ENCODE measurements around the gene ZNF862.
"Not testable (repeated sequence)": the region's sequence is repeated elsewhere in the genome, so short reads cannot be mapped to it uniquely, and the experiment has no call there.

Gene ZNF862

DNA sequence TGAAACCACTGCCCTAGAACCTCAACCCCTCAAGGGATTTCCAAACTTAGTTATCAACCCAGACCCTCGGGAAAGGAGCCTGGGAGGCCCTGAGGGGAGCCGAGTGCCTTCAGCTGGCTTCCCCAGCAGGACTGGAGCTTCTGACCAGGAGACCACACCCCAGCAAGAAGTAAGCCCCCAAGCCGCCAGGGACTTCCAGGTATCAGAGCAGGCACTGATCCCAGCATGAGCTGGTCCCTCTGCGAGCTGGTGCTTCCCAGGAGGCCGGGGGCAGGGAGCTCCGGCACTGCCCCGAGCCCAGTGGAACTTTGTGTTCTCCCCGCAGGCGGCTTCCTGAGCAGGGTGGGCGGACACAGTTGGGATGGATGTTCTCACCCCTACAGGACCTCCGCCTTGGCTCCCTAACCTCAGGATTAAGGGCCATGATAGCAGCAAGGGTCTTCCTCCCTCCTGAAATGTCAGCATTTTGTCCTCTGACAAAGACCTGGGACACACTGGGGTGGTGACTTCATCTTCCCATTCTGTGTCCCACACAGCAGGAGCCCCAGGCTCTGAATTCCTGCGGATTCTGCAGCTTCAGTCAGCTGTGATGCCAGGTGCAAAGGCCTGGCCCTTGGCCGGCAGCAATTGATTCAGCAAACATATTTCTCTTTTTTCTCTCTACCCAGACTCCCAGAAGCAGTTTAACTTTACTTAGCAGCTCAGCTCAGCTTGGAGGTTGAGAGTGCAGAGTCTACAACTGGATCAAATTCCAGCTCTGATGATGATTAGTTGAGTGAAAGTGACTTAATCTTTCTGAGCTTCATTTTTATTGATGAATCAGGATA is 47.2 kb downstream of the ZNF862 start:
- POLR2A ChIA-PET = no interaction called here
- CTCF ChIA-PET = interaction anchor here (0.9 kb wide), 1 partner anchor 15 kb away, joined by 3 read pairs; no protein-coding TSS in a partner anchor
- H3K4me3 ChIP-seq (ENCODE audit: low read depth, low read length) = no peak overlapping the region
- TF ChIP-seq, protein P1, sequence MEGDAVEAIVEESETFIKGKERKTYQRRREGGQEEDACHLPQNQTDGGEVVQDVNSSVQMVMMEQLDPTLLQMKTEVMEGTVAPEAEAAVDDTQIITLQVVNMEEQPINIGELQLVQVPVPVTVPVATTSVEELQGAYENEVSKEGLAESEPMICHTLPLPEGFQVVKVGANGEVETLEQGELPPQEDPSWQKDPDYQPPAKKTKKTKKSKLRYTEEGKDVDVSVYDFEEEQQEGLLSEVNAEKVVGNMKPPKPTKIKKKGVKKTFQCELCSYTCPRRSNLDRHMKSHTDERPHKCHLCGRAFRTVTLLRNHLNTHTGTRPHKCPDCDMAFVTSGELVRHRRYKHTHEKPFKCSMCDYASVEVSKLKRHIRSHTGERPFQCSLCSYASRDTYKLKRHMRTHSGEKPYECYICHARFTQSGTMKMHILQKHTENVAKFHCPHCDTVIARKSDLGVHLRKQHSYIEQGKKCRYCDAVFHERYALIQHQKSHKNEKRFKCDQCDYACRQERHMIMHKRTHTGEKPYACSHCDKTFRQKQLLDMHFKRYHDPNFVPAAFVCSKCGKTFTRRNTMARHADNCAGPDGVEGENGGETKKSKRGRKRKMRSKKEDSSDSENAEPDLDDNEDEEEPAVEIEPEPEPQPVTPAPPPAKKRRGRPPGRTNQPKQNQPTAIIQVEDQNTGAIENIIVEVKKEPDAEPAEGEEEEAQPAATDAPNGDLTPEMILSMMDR (IDR thresholded peaks at IDR 0.05; ENCODE audit: insufficient read depth, low read length, missing control alignments) = no peak
- DNase-seq (ENCODE audit: low read depth, low spot score) = no peak

DNA sequence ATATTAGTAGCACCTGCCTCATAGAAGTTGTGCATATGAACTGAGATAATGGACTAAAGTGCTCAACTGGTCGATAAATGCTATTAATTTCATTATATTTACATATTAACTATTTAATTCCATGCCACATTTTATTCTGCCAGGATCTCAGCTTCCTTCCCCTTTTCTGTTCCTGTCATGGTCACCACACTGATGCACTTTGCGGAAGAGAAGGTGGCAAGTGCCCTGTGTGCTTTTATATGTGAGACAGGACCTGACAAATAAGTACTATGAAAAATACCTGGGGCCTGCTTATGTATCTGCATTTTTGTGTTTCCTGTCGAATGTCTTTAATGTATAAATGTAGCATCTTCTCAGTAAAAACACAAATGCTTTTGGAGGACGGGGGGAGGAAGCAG is 47.8 kb downstream of the ZNF862 start:
- DNase-seq (ENCODE audit: low read depth, low spot score) = no peak
- CTCF ChIA-PET = interaction anchor here (0.9 kb wide), 1 partner anchor 15 kb away, joined by 3 read pairs; no protein-coding TSS in a partner anchor
- POLR2A ChIA-PET = no interaction called here
- no peak overlapping the region for H3K4me3 ChIP-seq (ENCODE audit: low read depth, low read length)
- TF ChIP-seq, protein P1 (IDR thresholded peaks at IDR 0.05; ENCODE audit: insufficient read depth, low read length, missing control alignments) = no peak

DNA sequence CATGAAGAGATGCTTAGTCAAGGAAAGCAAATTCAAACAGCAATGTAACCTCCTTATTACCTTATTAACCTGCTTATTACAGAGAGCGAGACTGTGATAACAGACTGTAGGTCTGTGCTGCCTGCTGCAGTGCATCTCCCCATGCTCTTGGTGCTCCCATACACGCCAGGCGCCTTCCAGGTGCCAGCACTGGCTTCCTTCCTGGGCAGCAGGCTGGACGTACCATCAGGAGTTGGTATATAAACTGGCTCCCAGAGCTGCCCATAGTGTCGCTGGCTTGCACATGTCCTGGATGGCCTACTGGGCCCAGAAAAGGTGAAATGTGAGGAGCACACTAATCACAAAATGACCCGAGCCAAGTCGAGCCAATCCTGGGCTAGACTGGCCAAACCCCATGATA is 49.1 kb downstream of the ZNF862 start:
- H3K4me3 ChIP-seq (ENCODE audit: low read depth, low read length) = no peak overlapping the region
- TF ChIP-seq, protein P1 (IDR thresholded peaks at IDR 0.05; ENCODE audit: insufficient read depth, low read length, missing control alignments) = no peak
- POLR2A ChIA-PET = no interaction called here
- no peak for DNase-seq (ENCODE audit: low read depth, low spot score)
- CTCF ChIA-PET = no interaction called here

DNA sequence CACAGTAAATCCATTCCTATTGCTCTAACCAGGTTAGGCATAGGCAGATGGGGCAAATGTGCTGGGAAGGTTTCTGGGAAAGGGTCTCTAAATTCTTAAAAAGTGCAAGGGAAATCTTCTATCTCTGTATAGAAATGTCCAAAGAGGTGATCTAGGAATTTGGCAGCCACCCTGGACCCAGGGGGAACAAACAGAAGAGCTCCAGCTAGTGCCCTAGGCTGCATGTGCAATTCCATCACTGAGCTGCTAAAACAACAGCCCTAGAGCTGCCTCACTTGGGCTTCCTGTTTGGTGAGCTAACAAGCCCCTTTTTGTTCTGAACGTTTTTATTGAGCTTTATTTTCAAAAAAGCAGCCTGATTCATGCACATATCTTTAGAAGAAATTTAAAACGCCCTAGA is 52.5 kb downstream of the ZNF862 start:
- H3K4me3 ChIP-seq (ENCODE audit: low read depth, low read length); DNase-seq (ENCODE audit: low read depth, low spot score); CTCF ChIA-PET; POLR2A ChIA-PET: not testable (repeated sequence)

DNA sequence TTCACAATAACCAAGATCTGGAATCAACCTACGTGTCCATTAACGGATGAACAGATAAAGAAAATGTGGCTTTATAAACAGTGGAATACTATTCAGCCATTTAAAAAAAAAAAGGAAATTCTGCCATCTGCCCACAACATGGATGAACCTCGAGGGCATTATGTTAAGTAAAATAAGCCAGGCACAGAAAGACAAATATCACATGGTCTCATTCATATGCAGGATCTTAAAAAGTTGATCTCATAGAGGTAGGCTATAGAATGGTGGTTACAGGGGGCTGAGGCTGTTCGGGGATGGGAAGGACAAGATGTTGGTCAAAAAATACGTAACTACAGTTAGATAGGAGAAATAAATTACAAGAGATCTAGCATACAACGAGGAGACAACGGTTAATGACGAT is 56.8 kb downstream of the ZNF862 start:
- DNase-seq (ENCODE audit: low read depth, low spot score) = not testable (repeated sequence)

DNA sequence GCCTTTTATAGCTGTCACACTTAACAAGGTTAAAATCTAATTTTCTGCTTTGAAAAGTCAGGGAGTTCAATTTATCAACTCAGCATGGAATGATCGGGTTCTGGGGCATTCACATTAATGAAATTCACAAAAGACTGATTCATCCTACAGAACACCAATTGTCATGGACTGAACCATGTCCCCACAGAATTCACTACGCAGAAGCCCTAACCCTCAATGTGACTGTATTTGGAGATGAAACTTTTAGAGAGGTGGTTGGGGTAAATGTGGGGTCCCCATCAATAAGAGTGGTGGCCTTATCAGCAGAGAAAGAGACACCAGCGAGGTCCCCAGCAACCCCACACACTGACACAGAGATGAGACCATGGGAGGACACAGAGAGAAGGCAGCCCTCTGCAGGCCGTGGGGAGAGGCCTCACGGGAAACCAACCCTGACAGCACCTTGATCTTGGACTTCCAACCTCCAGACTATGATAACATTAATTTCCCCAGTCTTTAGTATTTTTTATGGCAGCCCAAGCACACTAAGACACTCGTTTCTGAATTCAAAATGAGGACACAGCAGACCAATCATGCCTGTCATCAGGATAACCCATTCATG is 69.7 kb downstream of the ZNF862 start:
- POLR2A ChIA-PET; H3K4me3 ChIP-seq (ENCODE audit: low read depth, low read length); CTCF ChIA-PET; DNase-seq (ENCODE audit: low read depth, low spot score): not testable (repeated sequence)

More for the DNA sequence above, 56.8 kb downstream of the ZNF862 start:
- CTCF ChIA-PET; H3K4me3 ChIP-seq (ENCODE audit: low read depth, low read length); POLR2A ChIA-PET: not testable (repeated sequence)

DNA sequence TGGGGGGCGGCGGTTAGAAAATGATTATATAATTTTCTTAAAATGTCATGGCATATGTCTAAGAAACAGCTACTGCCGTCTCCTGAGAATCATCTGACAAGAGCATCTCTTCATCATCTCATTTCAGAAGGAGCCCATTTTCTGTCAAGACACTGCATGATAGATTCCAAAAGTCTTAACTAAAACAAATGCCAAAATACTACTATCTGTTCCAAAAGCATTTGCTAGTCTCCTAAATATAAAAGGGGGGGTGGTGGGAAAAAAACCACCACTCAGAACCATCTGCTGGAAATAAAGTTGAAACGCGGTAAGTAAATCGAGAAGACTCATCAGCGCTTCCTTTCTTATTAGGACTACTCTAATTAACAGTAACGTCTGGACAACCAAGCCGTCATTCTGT is 72.0 kb downstream of the ZNF862 start:
- DNase-seq (ENCODE audit: low read depth, low spot score); H3K4me3 ChIP-seq (ENCODE audit: low read depth, low read length); POLR2A ChIA-PET; CTCF ChIA-PET: not testable (repeated sequence)

DNA sequence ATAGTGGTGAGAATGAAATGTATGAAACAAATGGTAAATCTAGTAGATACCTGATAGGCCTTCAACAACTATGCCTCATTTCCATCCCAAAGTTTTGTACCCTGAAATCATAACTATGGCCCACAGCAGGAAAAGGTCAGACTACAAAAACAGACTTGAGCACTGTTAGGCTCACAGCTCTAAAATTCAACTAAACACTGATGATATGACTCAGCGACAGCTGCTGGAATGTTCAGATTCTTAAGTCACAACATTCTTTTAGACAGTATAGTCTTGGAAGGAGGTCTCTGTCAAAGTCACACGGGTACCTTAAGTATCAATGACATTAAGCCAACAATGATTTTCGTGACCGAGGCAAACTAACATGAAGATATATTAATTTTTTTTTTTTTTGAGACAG is 74.0 kb downstream of the ZNF862 start:
- POLR2A ChIA-PET; CTCF ChIA-PET; H3K4me3 ChIP-seq (ENCODE audit: low read depth, low read length): not testable (repeated sequence)
- peak; percentile 12 for DNase-seq (ENCODE audit: low read depth, low spot score)

Measured in AG04449 (cell line).